ELR (cell line): ENCODE results near the gene SPDYE18.
"Not testable (repeated sequence)": the region's sequence is repeated elsewhere in the genome, so short reads cannot be mapped to it uniquely, and the experiment has no call there.

Experiments used
- DNase-seq: peaks from one replicate; pipeline ENCODE4 v3.0.0-alpha.2; 2015; ENCODE audit warnings: low read depth

Gene SPDYE18

GRCh38 chr7:77005461-77006057, 56.8 kb downstream of the SPDYE18 start:
- not testable (repeated sequence) for DNase-seq

DNA sequence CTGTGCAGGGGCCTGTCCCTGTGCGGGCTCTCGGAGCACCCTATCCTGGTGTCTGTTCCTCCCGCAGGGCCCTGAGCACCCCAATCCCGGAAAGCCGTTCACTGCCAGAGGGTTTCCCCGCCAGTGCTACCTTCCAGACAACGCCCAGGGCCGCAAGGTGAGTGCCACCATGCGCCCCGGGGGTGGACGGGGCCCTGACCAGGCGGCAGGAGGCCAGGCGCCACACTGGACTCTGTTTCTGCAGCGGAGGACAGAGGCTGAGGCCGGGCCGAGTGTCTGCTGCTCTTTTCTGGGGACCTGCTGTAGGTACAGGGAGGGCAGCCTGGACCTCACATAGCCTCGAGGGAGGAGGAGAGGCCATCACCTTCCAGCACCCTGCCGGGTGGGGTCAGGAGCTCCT, 58.2 kb downstream of the SPDYE18 start:
- DNase-seq = not testable (repeated sequence)

DNA sequence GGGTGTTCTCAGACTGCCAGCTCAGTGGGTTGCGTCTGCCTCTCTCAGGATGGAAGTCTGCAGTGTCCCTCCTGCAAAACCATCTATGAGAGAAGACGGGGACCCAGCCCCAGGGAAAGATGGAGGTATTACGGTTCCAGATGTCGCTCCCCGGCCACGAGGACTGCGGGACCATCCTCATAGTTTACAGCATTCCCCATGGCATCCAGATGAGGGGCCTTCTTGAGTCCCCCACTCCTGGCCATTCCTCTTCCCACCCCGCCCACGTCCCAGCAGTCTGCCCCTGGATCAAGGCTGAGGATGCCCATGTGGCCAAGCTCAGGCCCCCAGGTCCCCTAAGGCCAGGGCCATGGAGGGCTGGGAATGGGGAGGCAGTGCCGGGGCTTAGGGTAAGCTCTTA, 59.1 kb downstream of the SPDYE18 start:
- not testable (repeated sequence) for DNase-seq

GRCh38 chr7:77002678-77003233, 59.6 kb downstream of the SPDYE18 start:
- DNase-seq = not testable (repeated sequence)

- not testable (repeated sequence) for DNase-seq
Observed at GRCh38 chr7:77002104-77002503, 60.3 kb downstream of the SPDYE18 start.
